ENCODE results near the gene MYBPH. TPM values are rescaled to one million over a fixed set of nuclear protein-coding genes. Genes with fewer than 3 reads are reported as not detected.

Gene MYBPH
- total and polyA plus RNA-seq, 2 experiments from 2014 or later, result not detected

GRCh38 chr1:203196371-203196770, 20.7 kb upstream of the MYBPH start:
- Mint-ChIP-seq H3K4me3 (no peak overlapping the region), H3K27ac (no peak overlapping the region), H3K9me3 (no peaks in the 10 kb centered on the region; the same call in 2 of the 3 replicates), H3K36me3 (ENCODE audit: low read depth) (no peaks in the 10 kb centered on the region), H3K27me3 (ENCODE audit: insufficient read depth, low read depth, poor library complexity) (peaks cover 3% of the 10 kb centered on the region), H3K4me1 (no peaks in the 10 kb centered on the region)
- H3F3A ChIP-seq (replicated peaks; ENCODE audit: low read depth), result no peaks in the 10 kb centered on the region
- H3K4me1 ChIP-seq (ENCODE audit: insufficient read depth), result no peaks in the 10 kb centered on the region
- H3K27me3 ChIP-seq (ENCODE audit: insufficient read depth), result no peaks in the 10 kb centered on the region
- H3K79me2 ChIP-seq (replicated peaks; ENCODE audit: insufficient read depth), result no peaks in the 10 kb centered on the region
- H3K4me2 ChIP-seq, result no peak overlapping the region
- TF ChIP-seq CREB1 (CRISPR knock-in tag; IDR thresholded peaks at IDR 0.05; ENCODE audit: low read depth), result no peak
- TF ChIP-seq, protein P1, sequence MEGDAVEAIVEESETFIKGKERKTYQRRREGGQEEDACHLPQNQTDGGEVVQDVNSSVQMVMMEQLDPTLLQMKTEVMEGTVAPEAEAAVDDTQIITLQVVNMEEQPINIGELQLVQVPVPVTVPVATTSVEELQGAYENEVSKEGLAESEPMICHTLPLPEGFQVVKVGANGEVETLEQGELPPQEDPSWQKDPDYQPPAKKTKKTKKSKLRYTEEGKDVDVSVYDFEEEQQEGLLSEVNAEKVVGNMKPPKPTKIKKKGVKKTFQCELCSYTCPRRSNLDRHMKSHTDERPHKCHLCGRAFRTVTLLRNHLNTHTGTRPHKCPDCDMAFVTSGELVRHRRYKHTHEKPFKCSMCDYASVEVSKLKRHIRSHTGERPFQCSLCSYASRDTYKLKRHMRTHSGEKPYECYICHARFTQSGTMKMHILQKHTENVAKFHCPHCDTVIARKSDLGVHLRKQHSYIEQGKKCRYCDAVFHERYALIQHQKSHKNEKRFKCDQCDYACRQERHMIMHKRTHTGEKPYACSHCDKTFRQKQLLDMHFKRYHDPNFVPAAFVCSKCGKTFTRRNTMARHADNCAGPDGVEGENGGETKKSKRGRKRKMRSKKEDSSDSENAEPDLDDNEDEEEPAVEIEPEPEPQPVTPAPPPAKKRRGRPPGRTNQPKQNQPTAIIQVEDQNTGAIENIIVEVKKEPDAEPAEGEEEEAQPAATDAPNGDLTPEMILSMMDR (conservative IDR thresholded peaks at IDR 0.05; ENCODE audit: low read depth in 2 of 2), result peak; percentile 44 to 54
- no peaks in the 10 kb centered on the region for H4K20me1 ChIP-seq (replicated peaks; ENCODE audit: insufficient read depth)
- H3K27ac ChIP-seq (ENCODE audit: low read depth), result no peak overlapping the region
- no peaks in the 10 kb centered on the region for H3K36me3 ChIP-seq (ENCODE audit: insufficient read depth)
- H3K4me3 ChIP-seq, result no peak overlapping the region
- 0 out of 2 replicates have a peak, but pooled peaks cover 4% of the 10 kb centered on the region for H3K9me2 ChIP-seq (ENCODE audit: insufficient read depth)
- peak overlapping the region; percentile 38; the same call in 1 of the 2 replicates for H2AFZ ChIP-seq
- ATAC-seq (peak; percentile 79), DNase-seq (ENCODE audit: low spot score) (peak; percentile 60)

GRCh38 chr1:203190949-203191348, 15.3 kb upstream of the MYBPH start:
- no peak overlapping the region for H2AFZ ChIP-seq
- no peak overlapping the region for H3K4me2 ChIP-seq
- no peaks in the 10 kb centered on the region for H3K27me3 Mint-ChIP-seq (ENCODE audit: insufficient read depth, low read depth, poor library complexity)
- no peaks in the 10 kb centered on the region for H3F3A ChIP-seq (replicated peaks; ENCODE audit: low read depth)
- no peak overlapping the region for H3K27ac Mint-ChIP-seq
- H3K9me2 ChIP-seq (ENCODE audit: insufficient read depth), result no peaks in the 10 kb centered on the region
- DNase-seq (ENCODE audit: low spot score) (no peak), ATAC-seq (no peak)
- no peaks in the 10 kb centered on the region for H3K27me3 ChIP-seq (ENCODE audit: insufficient read depth)
- H3K36me3 ChIP-seq (ENCODE audit: insufficient read depth), result no peaks in the 10 kb centered on the region
- peaks cover 22% of the 10 kb centered on the region for H3K4me1 Mint-ChIP-seq
- no peak overlapping the region for H3K4me3 Mint-ChIP-seq
- no peak overlapping the region for H3K27ac ChIP-seq (ENCODE audit: low read depth)
- no peaks in the 10 kb centered on the region for H4K20me1 ChIP-seq (replicated peaks; ENCODE audit: insufficient read depth)
- TF ChIP-seq EZH2 (IDR thresholded peaks at IDR 0.05; ENCODE audit: low read depth, unreplicated experiment), result no peak
- TF ChIP-seq, protein P2, sequence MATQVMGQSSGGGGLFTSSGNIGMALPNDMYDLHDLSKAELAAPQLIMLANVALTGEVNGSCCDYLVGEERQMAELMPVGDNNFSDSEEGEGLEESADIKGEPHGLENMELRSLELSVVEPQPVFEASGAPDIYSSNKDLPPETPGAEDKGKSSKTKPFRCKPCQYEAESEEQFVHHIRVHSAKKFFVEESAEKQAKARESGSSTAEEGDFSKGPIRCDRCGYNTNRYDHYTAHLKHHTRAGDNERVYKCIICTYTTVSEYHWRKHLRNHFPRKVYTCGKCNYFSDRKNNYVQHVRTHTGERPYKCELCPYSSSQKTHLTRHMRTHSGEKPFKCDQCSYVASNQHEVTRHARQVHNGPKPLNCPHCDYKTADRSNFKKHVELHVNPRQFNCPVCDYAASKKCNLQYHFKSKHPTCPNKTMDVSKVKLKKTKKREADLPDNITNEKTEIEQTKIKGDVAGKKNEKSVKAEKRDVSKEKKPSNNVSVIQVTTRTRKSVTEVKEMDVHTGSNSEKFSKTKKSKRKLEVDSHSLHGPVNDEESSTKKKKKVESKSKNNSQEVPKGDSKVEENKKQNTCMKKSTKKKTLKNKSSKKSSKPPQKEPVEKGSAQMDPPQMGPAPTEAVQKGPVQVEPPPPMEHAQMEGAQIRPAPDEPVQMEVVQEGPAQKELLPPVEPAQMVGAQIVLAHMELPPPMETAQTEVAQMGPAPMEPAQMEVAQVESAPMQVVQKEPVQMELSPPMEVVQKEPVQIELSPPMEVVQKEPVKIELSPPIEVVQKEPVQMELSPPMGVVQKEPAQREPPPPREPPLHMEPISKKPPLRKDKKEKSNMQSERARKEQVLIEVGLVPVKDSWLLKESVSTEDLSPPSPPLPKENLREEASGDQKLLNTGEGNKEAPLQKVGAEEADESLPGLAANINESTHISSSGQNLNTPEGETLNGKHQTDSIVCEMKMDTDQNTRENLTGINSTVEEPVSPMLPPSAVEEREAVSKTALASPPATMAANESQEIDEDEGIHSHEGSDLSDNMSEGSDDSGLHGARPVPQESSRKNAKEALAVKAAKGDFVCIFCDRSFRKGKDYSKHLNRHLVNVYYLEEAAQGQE (IDR thresholded peaks at IDR 0.05; ENCODE audit: unreplicated experiment), result no peak
- no peaks in the 10 kb centered on the region for H3K36me3 Mint-ChIP-seq (ENCODE audit: low read depth)
- no peaks in the 10 kb centered on the region for H3K79me2 ChIP-seq (replicated peaks; ENCODE audit: insufficient read depth)
- H3K4me1 ChIP-seq (ENCODE audit: insufficient read depth), result peaks cover 15% of the 10 kb centered on the region
- no peak overlapping the region for H3K4me3 ChIP-seq
- no peaks in the 10 kb centered on the region for H3K9me3 Mint-ChIP-seq

GRCh38 chr1:203189951-203190352, 14.3 kb upstream of the MYBPH start:
- Mint-ChIP-seq H3K9me3 (no peaks in the 10 kb centered on the region), H3K27me3 (ENCODE audit: insufficient read depth, low read depth, poor library complexity) (no peaks in the 10 kb centered on the region), H3K4me3 (no peak overlapping the region), H3K27ac (no peak overlapping the region), H3K36me3 (ENCODE audit: low read depth) (no peaks in the 10 kb centered on the region), H3K4me1 (peaks cover 32% of the 10 kb centered on the region)
- no peak overlapping the region for H3K27ac ChIP-seq (ENCODE audit: low read depth)
- ATAC-seq (no peak), DNase-seq (ENCODE audit: low spot score) (no peak)
- H2AFZ ChIP-seq, result no peak overlapping the region
- no peak overlapping the region for H3K4me3 ChIP-seq
- no peak overlapping the region for H3K4me2 ChIP-seq
- H3K27me3 ChIP-seq (ENCODE audit: insufficient read depth), result no peaks in the 10 kb centered on the region
- H3K36me3 ChIP-seq (ENCODE audit: insufficient read depth), result no peaks in the 10 kb centered on the region
- peaks cover 17% of the 10 kb centered on the region for H3K4me1 ChIP-seq (ENCODE audit: insufficient read depth)
- H4K20me1 ChIP-seq (replicated peaks; ENCODE audit: insufficient read depth), result no peaks in the 10 kb centered on the region
- no peak for TF ChIP-seq NANOG (IDR thresholded peaks at IDR 0.05; ENCODE audit: borderline replicate concordance)
- TF ChIP-seq JUNB (IDR thresholded peaks at IDR 0.05; ENCODE audit: unreplicated experiment), result no peak
- TF ChIP-seq, protein P3, sequence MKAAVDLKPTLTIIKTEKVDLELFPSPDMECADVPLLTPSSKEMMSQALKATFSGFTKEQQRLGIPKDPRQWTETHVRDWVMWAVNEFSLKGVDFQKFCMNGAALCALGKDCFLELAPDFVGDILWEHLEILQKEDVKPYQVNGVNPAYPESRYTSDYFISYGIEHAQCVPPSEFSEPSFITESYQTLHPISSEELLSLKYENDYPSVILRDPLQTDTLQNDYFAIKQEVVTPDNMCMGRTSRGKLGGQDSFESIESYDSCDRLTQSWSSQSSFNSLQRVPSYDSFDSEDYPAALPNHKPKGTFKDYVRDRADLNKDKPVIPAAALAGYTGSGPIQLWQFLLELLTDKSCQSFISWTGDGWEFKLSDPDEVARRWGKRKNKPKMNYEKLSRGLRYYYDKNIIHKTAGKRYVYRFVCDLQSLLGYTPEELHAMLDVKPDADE (IDR thresholded peaks at IDR 0.05), result no peak
- no peak for TF ChIP-seq EZH2phosphoT487 (IDR thresholded peaks at IDR 0.05; ENCODE audit: unreplicated experiment)
- TF ChIP-seq POLR2AphosphoS5 (IDR thresholded peaks at IDR 0.05; ENCODE audit: low read depth), result no peak
- H3K79me2 ChIP-seq (replicated peaks; ENCODE audit: insufficient read depth), result no peaks in the 10 kb centered on the region
- H3F3A ChIP-seq (replicated peaks; ENCODE audit: low read depth), result no peaks in the 10 kb centered on the region
- no peaks in the 10 kb centered on the region for H3K9me2 ChIP-seq (ENCODE audit: insufficient read depth)
